Uterus (tissue), 4 donors: Measurements from ENCODE around the gene SLC5A9. TPM values are rescaled to one million over a fixed set of nuclear protein-coding genes. Genes with fewer than 3 reads are reported as not detected.
"Not testable (repeated sequence)": the region's sequence is repeated elsewhere in the genome, so short reads cannot be mapped to it uniquely, and the experiment has no call there.

Experiments
- DNase-seq, 2 donors: peaks; one replicate each; pipeline ENCODE4 v3.0.0-alpha.2; 2019 to 2020
- H3K27ac ChIP-seq, 2 donors: fragments of 200-600 bp; sonication (generic); 1 replicate in 1 of 2; 2 replicates in 1 of 2; pipeline ENCODE4 v1.5.1; 2016 to 2018
- H3K27me3 ChIP-seq, 2 donors: fragments of 200-600 bp; sonication (generic); one replicate each; pipeline ENCODE4 v1.5.1; 2018 to 2019; ENCODE audit warnings: control low read depth in 1 of 2
- H3K36me3 ChIP-seq, 2 donors: fragments of 200-600 bp; sonication (generic); one replicate each; pipeline ENCODE4 v1.5.1; 2019; ENCODE audit warnings: control low read depth in 1 of 2
- H3K4me1 ChIP-seq, 2 donors: fragments of 200-600 bp; sonication (generic); one replicate each; pipeline ENCODE4 v1.5.1; 2018 to 2019; ENCODE audit warnings: control low read depth in 1 of 2
- H3K4me3 ChIP-seq, 2 donors: fragments of 200-600 bp; sonication (generic); 1 replicate in 1 of 2; 2 replicates in 1 of 2; pipeline ENCODE4 v1.5.1; 2018 to 2019; ENCODE audit warnings: mild to moderate bottlenecking in 1 of 2
- H3K9me3 ChIP-seq, 2 donors: fragments of 200-600 bp; sonication (generic); one replicate each; pipeline ENCODE4 v1.5.1; 2019; ENCODE audit warnings: control low read depth in 1 of 2
- POLR2A ChIP-seq, 2 donors: fragments of 450-650 bp; IDR thresholded peaks; one replicate each; pipeline ENCODE4 v1.6.1; 2016; ENCODE audit warnings: antibody characterized with exemption in 2 of 2, mild to moderate bottlenecking in 1 of 2, moderate library complexity in 1 of 2
- intact Hi-C: fragments of 100-400 bp; cut with DNase I; formaldehyde crosslinking; loops from one replicate; pipeline ENCODE4 v1.15.1; 2023; ENCODE audit warnings: low total_unique reads
- total RNA-seq, 4 donors: library from RNA; depleted of rRNA in 3 of 4; stranded (reverse); fragments of >200 nt in 3 of 4; gene quantifications; one replicate each; pipeline versions ENCODE4 v1.1.0 to v1.2.4, GENCODE V29; 2014 to 2023
- TF ChIP-seq, protein P1 (sequence below), 4 experiments: fragments of 200-600 bp in 2 of 4; fragments of 450-650 bp in 2 of 4; sonication (generic) in 2 of 4; IDR thresholded peaks; one replicate each; pipeline ENCODE4 v1.5.1; 2016 to 2019; ENCODE audit warnings: antibody characterized with exemption in 4 of 4, mild to moderate bottlenecking in 2 of 4, moderate library complexity in 1 of 4
- donor health status: DM: yes; HTN: yes; CAD: no.

Gene SLC5A9
- total RNA-seq, 4 donors from 2014 or later: 0.21 to 0.82 TPM; not detected in 2

DNA sequence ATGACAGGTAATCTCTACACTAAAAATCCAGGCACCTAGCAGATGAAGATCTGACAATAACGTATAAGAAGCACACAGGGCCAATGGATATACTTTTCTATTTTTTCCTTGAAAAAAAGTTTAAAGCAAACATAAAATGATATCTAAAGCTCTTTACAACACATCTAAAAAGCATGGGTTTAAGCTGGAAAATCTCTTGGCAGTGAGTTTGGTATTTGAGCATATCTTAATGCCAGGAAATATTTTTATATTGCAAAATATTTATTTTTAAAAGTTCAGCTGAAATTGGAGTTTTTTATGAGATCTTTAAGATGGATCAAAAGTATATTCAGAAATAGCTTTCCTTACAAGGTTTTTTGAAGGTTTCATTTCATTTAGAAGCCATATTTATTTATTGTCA, 40.5 kb downstream of the SLC5A9 start:
- Histone ChIP-seq H3K4me3 (no peak overlapping the region), H3K27ac (no peak overlapping the region)
- intact Hi-C loops: no loop called here

DNA sequence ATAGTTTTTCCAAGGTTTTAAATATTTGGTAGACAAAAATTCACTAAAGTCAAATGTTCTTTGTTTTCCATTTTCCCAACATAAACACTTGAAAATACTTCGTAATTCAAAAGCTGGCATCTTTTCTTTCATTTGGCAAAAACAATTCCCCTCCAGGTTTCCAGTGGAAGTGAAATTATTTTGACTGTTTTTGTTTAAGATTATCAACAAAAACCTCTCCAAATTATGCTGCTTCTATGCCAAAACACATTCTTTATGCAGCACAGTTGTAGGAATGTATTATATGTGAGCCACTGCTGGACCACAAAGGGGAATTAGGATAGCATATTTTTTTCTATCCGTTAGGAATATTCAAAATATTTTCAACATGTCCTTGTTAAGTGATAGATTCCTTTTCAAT, 44.1 kb downstream of the SLC5A9 start:
- no peaks in the 10 kb centered on the region for H3K27me3 ChIP-seq
- H3K4me1 ChIP-seq: no peaks in the 10 kb centered on the region
- H3K9me3 ChIP-seq: no peaks in the 10 kb centered on the region
- no peak overlapping the region for H3K27ac ChIP-seq
- intact Hi-C loops: no loop called here
- no peaks in the 10 kb centered on the region for H3K36me3 ChIP-seq
- no peak overlapping the region for H3K4me3 ChIP-seq
- no peak for DNase-seq
- TF ChIP-seq, protein P1, sequence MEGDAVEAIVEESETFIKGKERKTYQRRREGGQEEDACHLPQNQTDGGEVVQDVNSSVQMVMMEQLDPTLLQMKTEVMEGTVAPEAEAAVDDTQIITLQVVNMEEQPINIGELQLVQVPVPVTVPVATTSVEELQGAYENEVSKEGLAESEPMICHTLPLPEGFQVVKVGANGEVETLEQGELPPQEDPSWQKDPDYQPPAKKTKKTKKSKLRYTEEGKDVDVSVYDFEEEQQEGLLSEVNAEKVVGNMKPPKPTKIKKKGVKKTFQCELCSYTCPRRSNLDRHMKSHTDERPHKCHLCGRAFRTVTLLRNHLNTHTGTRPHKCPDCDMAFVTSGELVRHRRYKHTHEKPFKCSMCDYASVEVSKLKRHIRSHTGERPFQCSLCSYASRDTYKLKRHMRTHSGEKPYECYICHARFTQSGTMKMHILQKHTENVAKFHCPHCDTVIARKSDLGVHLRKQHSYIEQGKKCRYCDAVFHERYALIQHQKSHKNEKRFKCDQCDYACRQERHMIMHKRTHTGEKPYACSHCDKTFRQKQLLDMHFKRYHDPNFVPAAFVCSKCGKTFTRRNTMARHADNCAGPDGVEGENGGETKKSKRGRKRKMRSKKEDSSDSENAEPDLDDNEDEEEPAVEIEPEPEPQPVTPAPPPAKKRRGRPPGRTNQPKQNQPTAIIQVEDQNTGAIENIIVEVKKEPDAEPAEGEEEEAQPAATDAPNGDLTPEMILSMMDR (IDR thresholded peaks at IDR 0.05): no peak
- no peak for TF ChIP-seq POLR2A (IDR thresholded peaks at IDR 0.05)

More for the DNA sequence above, 40.5 kb downstream of the SLC5A9 start:
- TF ChIP-seq POLR2A (IDR thresholded peaks at IDR 0.05): no peak
- TF ChIP-seq, protein P1 (IDR thresholded peaks at IDR 0.05): no peak
- DNase-seq: no peak
- Histone ChIP-seq H3K27me3 (no peaks in the 10 kb centered on the region), H3K9me3 (no peaks in the 10 kb centered on the region), H3K4me1 (no peaks in the 10 kb centered on the region), H3K36me3 (no peaks in the 10 kb centered on the region)

DNA sequence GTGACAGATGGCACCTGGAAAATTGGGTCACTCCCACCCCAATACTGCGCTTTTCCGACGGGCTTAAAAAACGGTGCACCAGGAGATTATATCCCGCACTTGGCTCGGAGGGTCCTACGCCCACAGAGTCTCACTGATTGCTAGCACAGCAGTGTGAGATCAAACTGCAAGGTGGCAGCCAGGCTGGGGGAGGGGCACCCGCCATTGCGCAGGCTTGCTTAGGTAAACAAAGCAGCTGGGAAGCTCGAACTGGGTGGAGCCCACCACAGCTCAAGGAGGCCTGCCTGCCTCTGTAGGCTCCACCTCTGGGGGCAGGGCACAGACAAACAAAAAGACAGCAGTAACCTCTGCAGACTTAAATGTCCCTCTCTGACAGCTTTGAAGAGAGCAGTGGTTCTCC, 54.9 kb downstream of the SLC5A9 start:
- DNase-seq, H3K4me1 ChIP-seq, intact Hi-C loops, H3K9me3 ChIP-seq, H3K27me3 ChIP-seq, H3K27ac ChIP-seq, H3K36me3 ChIP-seq, H3K4me3 ChIP-seq: not testable (repeated sequence)

DNA sequence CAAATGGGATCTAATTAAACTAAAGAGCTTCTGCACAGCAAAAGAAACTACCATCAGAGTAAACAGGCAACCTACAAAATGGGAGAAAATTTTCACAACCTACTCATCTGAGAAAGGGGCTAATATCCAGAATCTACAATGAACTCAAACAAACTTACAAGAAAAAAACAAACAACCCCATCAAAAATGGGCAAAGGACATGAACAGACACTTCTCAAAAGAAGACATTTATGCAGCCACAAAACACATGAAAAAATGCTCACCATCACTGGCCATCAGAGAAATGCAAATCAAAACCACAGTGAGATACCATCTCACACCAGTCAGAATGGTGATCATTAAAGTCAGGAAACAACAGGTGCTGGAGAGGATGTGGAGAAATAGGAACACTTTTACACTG, 59.8 kb downstream of the SLC5A9 start:
- H3K4me1 ChIP-seq, H3K27me3 ChIP-seq, H3K9me3 ChIP-seq, intact Hi-C loops, H3K36me3 ChIP-seq, H3K4me3 ChIP-seq, DNase-seq, H3K27ac ChIP-seq: not testable (repeated sequence)

DNA sequence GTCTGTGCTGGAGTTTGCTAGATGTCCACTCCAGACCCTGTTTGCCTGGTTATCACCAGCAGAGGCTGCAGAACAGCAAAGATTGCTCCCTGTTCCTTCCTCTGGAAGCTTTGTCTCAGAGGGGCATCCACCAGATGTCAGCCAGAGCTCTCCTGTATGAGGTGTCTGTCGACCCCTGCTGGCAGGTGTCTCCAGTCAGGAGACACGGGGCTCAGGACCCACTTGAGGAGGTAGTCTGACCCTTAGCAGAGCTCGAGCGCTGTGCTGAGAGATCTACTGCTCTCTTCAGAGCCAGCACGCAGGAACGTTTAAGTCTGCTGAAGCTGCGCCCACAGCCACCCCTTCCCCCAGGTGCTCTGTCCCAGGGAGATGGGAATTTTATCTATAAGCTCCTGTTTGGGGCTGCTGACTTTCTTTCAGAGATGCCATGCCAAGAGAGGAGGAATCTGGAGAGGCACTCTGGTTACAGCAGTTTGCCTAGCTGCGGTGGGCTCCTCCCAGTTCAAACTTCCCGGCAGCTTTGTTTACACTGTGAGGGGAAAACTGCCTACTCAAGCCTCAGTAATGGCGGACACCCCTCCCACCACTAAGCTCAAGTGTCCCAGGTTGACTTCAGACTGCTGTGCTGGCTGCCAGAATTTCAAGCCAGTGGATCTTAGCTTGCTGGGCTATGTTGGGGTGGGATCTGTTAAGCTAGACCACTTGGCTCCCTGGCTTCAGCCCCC, 62.3 kb downstream of the SLC5A9 start:
- H3K36me3 ChIP-seq, intact Hi-C loops, DNase-seq, H3K4me3 ChIP-seq, H3K9me3 ChIP-seq, H3K4me1 ChIP-seq, H3K27me3 ChIP-seq, H3K27ac ChIP-seq: not testable (repeated sequence)

DNA sequence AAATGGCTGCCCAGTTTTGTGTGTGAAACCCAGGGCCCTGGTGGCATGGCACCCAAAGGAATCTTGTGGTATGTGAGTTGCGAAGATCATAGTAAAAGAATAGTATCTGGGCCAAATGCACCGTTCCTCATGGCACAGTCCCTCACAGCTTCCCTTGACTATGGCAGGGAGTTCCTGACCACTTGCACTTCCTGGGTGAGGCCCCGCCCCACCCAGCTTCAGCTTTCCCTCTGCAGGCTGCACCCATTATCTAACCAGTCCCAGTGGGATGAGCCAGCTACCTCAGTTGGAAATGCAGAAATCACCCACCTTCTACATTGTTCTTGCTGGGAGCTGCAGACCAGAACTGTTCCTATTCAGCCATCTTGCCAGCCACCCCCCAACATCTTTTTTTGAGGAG, 63.0 kb downstream of the SLC5A9 start:
- no peaks in the 10 kb centered on the region for H3K27me3 ChIP-seq
- H3K9me3 ChIP-seq: no peaks in the 10 kb centered on the region
- TF ChIP-seq, protein P1 (IDR thresholded peaks at IDR 0.05): no peak
- TF ChIP-seq POLR2A (IDR thresholded peaks at IDR 0.05): no peak
- no peak overlapping the region for H3K4me3 ChIP-seq
- no peaks in the 10 kb centered on the region for H3K36me3 ChIP-seq
- H3K4me1 ChIP-seq: no peaks in the 10 kb centered on the region
- H3K27ac ChIP-seq: no peak overlapping the region
- intact Hi-C loops: no loop called here
- DNase-seq: no peak

DNA sequence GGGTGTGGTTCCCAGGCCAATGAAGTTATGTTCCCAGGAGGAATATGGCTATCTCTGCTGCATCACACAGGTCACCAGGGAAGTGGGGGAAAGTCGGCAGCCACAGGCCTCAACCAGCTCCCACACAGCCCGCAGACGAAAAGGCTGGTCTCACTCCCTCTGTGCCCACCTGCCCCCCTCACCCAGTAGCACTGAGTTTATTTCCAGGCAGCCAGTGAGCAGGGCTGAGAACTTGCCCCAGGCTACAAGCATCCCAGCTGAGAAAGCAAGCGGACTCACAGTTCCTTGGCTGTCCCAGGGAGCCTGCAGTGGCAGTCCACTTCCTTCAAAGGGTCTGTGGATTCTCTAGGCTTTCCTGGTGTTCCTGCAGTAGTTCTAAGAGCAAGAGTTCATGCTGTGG, 68.9 kb downstream of the SLC5A9 start:
- intact Hi-C loops: no loop called here
- H3K36me3 ChIP-seq: no peaks in the 10 kb centered on the region
- TF ChIP-seq, protein P1 (IDR thresholded peaks at IDR 0.05): no peak
- TF ChIP-seq POLR2A (IDR thresholded peaks at IDR 0.05): no peak

More for the DNA sequence above, 68.9 kb downstream of the SLC5A9 start:
- Histone ChIP-seq H3K27me3 (no peaks in the 10 kb centered on the region), H3K4me3 (no peak overlapping the region), H3K4me1 (no peaks in the 10 kb centered on the region), H3K27ac (no peak overlapping the region), H3K9me3 (no peaks in the 10 kb centered on the region)
- no peak for DNase-seq
